ENCODE measurements around the gene RASIP1.

Gene RASIP1

GRCh38 chr19:48746110-48746509, 5.7 kb upstream of the RASIP1 start:
- no peak overlapping the region for H3K4me3 ChIP-seq (replicated peaks; ENCODE audit: low read depth, low read length)
- TF ChIP-seq CTCF (IDR thresholded peaks at IDR 0.05; ENCODE audit: insufficient read depth, low read length, poor library complexity, severe bottlenecking): no peak
- H3K36me3 ChIP-seq (ENCODE audit: control insufficient read depth, insufficient read depth, low read length): no peaks in the 10 kb centered on the region
- DNase-seq (ENCODE audit: extremely low read depth, insufficient read length): no peak
- no peaks in the 10 kb centered on the region for H3K27me3 ChIP-seq (replicated peaks; ENCODE audit: control insufficient read depth, insufficient read depth, low read length)

GRCh38 chr19:48745208-48745995, 5.0 kb upstream of the RASIP1 start:
- Histone ChIP-seq H3K36me3 (ENCODE audit: control insufficient read depth, insufficient read depth, low read length) (no peaks in the 10 kb centered on the region), H3K27me3 (replicated peaks; ENCODE audit: control insufficient read depth, insufficient read depth, low read length) (no peaks in the 10 kb centered on the region), H3K4me3 (replicated peaks; ENCODE audit: low read depth, low read length) (no peak overlapping the region)
- TF ChIP-seq CTCF (IDR thresholded peaks at IDR 0.05; ENCODE audit: insufficient read depth, low read length, poor library complexity, severe bottlenecking): no peak
- DNase-seq (ENCODE audit: extremely low read depth, insufficient read length): no peak

- no peak for DNase-seq (ENCODE audit: extremely low read depth, insufficient read length)
- Histone ChIP-seq H3K36me3 (ENCODE audit: control insufficient read depth, insufficient read depth, low read length) (no peaks in the 10 kb centered on the region), H3K4me3 (replicated peaks; ENCODE audit: low read depth, low read length) (no peak overlapping the region), H3K27me3 (replicated peaks; ENCODE audit: control insufficient read depth, insufficient read depth, low read length) (no peaks in the 10 kb centered on the region; the same call in 1 of the 2 replicates)
- TF ChIP-seq CTCF (IDR thresholded peaks at IDR 0.05; ENCODE audit: insufficient read depth, low read length, poor library complexity, severe bottlenecking): no peak
Measured at GRCh38 chr19:48742096-48742495, 1.7 kb upstream of the RASIP1 start.

- Histone ChIP-seq H3K4me3 (replicated peaks; ENCODE audit: low read depth, low read length) (no peak overlapping the region), H3K27me3 (replicated peaks; ENCODE audit: control insufficient read depth, insufficient read depth, low read length) (no peaks in the 10 kb centered on the region; the same call in 1 of the 2 replicates), H3K36me3 (ENCODE audit: control insufficient read depth, insufficient read depth, low read length) (no peaks in the 10 kb centered on the region)
- no peak for TF ChIP-seq CTCF (IDR thresholded peaks at IDR 0.05; ENCODE audit: insufficient read depth, low read length, poor library complexity, severe bottlenecking)
- DNase-seq (ENCODE audit: extremely low read depth, insufficient read length): peak; percentile 37
Measured at GRCh38 chr19:48741129-48741999, 954 bp upstream of the RASIP1 start.

- TF ChIP-seq CTCF (IDR thresholded peaks at IDR 0.05; ENCODE audit: insufficient read depth, low read length, poor library complexity, severe bottlenecking): no peak
- H3K4me3 ChIP-seq (replicated peaks; ENCODE audit: low read depth, low read length): peak overlapping the region; percentile 41
- no peaks in the 10 kb centered on the region; the same call in 1 of the 2 replicates for H3K27me3 ChIP-seq (replicated peaks; ENCODE audit: control insufficient read depth, insufficient read depth, low read length)
- no peaks in the 10 kb centered on the region for H3K36me3 ChIP-seq (ENCODE audit: control insufficient read depth, insufficient read depth, low read length)
- no peak for DNase-seq (ENCODE audit: extremely low read depth, insufficient read length)
Measured at GRCh38 chr19:48739404-48740163, 826 bp downstream of the RASIP1 start.

All from GM06990 (cell line).